NCI-H526 (cell line): ENCODE results near the gene PRUNE2.
"Not testable (repeated sequence)": the region's sequence is repeated elsewhere in the genome, so short reads cannot be mapped to it uniquely, and the experiment has no call there.

ENCODE experiments used
- DNase-seq, 2 experiments: peaks; one replicate each; lab custom pipeline; 2025; lab: John Stamatoyannopoulos, UW

The PRUNE2 gene

DNA sequence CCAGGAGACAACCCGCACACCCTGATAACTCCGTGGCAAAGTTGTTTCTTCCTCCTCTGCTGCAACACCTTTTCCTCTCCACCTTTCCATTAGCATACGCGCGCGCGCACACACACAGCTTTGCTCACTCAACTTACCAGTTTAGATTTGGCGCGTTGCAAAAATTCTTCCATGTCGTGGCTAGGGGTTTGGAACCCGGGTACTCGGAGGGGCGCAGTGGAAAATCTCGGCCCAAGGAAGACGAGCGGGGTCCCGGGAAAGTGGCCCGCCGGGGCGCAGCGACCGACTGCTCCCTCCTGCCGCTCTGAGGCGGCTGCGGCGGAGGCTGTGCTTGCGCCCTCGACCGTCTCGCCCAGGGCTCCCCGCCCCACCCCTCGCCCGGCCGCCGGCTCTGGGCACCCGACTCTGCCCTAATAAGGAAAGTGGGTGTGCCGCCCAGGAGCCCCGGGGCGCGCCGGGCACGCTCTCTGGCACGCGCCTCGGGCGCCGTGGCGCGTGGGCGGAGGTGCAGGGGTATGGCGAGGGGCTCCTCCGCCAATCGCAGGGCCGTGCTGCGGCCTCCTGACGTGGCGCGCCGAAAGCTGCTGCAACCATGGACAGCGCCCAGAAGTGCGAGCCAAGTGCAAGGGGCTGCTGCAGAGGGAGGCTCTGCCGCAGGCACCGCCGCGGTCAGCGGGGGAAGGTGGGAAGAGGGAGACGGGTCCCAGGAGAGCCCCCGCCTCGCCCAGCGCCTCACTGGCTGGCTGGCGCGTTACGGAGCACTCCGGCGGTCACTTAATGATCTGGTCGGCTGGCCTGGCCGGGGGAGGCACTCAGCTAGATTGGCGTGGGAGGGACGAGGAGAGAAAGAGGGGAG, at the start of gene PRUNE2:
TSS of gene PRUNE2 (minus strand) at position 324 of the 856 bp plus-strand sequence. CDS start at position 173, 151 bp downstream.
- DNase-seq: peak in 1 of 2 experiments; percentile 81

DNA sequence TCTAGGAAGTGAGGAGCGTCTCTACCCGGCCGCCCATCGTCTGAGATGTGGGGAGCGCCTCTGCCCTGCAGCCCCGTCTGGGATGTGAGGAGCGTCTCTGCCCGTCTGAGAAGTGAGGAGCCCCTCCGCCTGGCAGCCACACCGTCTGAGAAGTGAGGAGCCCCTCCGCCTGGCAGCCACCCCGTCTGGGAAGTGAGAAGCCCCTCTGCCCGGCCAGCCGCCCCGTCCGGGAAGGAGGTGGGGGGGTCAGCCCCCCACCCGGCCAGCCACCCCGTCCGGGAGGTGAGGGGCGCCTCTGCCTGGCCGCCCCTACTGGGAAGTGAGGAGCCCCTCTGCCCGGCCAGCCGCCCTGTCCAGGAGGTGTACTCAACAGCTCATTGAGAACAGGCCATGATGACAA, 49.5 kb upstream of the PRUNE2 start:
- not testable (repeated sequence) for DNase-seq

DNA sequence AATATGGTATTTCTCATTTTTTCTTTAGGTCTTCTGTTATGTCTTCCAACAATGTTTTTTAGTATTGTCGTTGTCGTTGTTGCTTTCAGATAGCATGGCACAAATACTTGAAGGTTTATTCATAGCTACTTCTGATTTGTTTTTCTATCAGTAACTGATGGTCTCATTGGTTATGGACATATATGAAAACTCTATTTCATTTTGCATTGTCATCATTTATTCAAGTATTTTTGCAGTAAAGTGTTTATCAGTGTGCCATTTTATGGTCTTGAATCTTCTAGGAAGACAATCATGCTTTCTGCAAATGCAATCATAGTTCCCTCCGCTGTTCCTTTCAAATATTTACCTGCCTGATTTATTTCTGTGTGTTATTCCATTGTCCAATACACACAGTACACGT, 44.0 kb upstream of the PRUNE2 start:
- no peak for DNase-seq

DNA sequence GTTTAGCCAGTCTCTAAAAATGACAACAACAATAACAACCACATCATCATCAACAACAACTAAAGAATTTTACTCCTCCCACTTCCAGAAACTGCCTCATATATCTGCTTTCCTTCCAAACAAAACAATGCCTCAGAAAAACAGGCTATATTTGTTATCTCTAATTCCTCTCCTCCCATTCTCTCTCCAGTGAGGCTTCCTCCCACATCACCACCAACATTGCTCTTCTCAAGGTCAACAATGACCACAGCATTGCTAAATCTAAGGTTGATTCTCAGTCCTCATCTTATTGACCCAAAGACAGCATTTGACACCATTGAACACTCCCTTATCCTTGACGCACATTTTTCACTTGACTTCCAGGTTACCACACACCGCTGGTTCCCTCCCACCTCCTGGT, 38.1 kb upstream of the PRUNE2 start:
- DNase-seq: no peak

DNA sequence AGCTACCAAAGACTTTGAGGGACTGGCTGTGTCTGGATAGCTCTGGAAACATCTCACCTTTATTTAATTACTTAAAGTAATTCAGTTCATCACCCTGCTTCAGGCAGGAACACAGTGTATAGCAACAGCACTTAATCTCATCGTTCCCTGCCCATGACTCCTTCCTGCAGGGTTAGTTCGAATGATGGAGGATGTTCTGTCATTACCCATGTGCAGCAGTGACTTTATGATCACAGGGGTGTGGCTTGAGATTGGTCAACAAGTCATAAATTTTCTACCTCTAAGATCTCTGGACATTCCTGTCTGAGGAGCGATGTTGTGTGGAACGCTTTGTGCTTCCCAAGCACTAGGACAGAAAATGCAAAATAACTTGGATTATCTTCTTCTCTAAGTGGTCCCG, 37.1 kb upstream of the PRUNE2 start:
- DNase-seq: no peak

DNA sequence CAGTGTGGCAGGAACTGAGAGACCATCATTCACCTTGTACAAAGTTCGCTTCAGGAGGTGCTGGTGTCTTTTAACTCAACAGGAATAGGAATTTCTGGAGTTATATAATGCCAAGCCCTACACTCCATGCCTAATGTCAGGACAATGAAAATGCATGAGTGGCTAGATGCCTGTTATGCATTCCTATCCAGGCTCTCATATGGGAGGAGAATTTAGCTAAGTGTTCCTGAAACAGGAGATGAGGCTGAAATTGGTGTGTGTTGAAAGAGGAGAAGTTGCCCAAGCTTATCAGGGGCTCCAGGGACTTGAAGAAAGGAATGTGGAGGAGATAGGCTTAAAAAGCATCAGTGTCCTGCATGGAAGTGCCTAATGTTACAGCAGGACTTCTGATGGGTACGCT, 26.8 kb upstream of the PRUNE2 start:
- DNase-seq: no peak

DNA sequence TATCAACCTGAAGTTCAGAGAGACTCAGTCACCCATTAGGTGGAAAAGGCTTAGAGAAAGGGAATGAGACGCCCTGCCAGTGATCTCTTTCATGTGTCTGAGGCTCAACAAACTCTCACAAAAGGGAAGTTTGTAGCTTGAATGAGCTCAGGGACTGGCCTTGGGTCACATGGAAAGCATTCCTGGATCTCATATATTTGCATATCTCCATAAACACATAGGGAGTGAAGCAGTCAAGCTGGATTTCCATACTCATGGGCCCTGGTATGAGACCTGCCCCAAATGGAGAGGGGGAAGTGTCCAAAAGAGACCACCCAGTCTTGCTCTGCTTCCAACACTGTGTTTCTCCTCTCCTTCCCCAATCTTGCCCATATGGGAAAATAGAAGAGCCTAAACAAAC, 26.4 kb upstream of the PRUNE2 start:
- peak in 1 of 2 experiments; percentile 39 for DNase-seq

DNA sequence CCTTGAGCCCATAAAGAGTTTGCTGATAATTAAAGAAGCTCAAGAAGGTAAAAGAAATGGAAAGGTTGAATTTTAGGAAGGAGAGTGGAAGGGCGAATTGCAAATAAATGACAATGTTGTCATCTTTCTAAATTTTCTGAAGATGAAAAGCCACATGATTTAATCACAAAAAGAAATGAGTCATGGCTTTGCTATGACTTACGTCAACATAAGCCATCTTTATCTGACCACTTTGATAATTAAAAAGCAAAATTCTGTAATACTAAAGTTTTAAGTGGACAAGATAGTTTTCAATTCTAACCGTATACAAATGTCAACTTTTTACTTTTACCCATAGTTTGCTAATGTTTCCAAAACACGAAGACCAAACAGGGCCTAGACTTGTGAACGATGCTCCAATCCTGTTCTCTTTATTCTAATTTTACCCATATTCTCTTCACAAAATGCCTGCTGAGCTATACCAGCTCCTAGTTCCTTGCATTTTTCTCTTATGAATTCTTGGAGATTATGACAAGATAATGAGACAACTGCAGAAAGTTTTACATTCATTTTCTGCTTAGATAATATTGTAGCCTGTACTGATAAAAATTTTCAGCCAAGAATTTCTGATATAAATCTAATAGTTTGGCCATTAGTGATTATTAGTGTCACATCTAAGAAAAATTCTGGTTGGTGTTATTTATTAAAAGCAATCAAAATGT, 21.8 kb upstream of the PRUNE2 start:
- DNase-seq: no peak

GRCh38 chr9:76926846-76927245, 20.9 kb upstream of the PRUNE2 start:
- DNase-seq: no peak

GRCh38 chr9:76926324-76926741, 20.4 kb upstream of the PRUNE2 start:
- DNase-seq: no peak

GRCh38 chr9:76921165-76921564, 15.3 kb upstream of the PRUNE2 start:
- DNase-seq: no peak

DNA sequence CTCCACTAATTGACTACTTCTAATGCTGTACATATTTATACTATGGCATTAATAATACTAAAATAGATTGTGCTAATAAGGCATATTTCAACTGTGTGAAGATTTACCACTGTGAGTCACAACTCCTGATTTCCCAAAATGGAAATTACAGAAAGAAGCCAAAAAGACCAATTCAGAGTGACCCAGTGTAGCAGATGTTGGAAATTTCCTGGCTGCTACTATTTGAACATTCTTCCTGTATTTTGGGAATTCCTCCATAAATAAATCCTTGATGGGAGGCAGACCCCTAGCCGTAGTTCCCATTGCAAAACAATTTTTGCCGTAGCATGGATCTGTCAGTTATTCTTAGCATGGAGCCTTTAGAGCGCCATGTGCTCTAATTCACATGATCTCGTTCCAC, 11.4 kb upstream of the PRUNE2 start:
- no peak for DNase-seq

GRCh38 chr9:76916231-76916630, 10.3 kb upstream of the PRUNE2 start:
- DNase-seq: peak in 1 of 2 experiments; percentile 10

DNA sequence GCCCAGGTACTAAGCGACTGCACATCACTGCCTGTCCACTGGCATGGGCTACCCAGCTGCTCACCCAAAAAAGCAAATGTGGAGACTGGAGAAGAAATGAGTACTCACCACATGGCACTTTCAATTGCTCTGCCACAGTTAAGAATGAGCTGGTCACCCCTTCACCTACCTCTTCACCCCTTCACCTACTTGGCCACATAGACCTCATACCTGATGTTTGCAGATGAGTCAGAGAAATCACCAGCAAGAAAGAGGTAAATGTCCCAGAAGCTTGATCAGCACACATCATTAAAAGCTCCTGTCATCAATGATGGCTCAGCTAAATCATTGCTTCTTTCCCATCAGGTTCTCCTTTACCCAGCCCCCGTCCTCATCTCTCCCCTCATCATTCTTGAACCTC, 7.6 kb upstream of the PRUNE2 start:
- DNase-seq: no peak

DNA sequence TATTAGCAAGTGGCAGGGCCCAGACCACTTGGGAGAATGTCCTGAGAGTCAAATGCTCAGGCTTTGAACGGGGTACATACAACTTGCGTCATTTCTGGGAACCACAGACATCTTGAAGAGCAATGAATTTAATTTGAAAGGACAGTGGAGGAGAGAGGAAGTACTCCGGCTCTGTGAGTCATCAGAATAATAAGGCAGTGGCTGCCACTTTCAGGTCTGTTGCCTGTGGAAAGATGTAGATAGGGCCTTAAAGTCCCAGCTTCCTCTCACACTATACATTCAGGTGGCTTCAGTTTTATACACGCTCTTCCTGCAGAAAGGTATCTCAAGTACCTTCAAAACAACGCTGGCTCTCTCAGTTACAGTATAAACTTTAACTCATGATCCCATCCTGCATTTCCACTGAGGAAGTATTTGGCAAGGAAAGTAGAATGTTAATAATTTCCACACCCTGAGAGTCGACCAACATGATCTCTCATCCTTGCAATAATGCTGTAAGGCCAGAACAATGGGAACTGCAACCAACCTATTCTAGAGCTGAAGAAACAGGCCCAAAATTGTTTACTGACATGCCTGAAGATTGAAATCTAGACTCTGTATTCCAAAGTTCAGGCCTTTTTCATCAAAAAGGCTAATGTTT, 6.8 kb upstream of the PRUNE2 start:
- DNase-seq: no peak

DNA sequence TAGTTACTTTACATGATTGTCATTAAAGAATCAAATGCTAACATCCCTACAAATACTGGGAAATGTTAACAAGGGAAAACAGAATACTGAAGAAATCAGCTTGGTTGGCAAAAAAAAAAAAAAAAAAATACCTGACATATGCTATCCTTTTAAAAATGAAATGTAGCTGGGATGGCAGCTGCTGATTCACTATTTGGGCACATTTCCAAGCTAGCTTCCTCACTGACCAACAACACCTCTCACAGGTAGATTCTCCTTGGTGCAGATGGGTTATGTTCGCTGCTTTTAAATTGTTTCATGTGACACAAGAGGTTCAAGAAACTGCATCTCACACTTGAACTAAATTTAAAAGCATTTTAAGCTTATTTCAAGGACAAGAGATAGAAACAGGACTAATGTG, 6.1 kb upstream of the PRUNE2 start:
- no peak for DNase-seq

GRCh38 chr9:76910861-76911260, 4.9 kb upstream of the PRUNE2 start:
- DNase-seq: no peak

DNA sequence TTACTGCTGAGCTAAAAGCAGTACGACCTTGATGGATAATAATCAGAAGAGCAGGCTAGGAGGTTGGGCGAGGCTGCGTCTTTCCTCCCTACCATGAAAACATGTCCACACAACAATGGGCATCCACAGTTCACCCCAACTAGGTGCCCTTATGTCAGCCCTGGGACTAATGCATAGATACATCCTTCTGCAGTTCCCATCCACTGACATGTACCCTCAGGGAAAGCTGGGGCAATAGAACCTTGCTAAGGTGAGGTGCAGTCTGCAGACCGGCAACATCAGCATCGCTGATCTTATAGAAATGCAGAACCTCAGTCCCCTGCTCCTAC, 697 bp upstream of the PRUNE2 start:
- DNase-seq: peak in 1 of 2 experiments; percentile 34

- DNase-seq: peak in 1 of 2 experiments; percentile 26
These were observed 1.1 kb downstream of the PRUNE2 start for GRCh38 chr9:76904661-76905457.

DNA sequence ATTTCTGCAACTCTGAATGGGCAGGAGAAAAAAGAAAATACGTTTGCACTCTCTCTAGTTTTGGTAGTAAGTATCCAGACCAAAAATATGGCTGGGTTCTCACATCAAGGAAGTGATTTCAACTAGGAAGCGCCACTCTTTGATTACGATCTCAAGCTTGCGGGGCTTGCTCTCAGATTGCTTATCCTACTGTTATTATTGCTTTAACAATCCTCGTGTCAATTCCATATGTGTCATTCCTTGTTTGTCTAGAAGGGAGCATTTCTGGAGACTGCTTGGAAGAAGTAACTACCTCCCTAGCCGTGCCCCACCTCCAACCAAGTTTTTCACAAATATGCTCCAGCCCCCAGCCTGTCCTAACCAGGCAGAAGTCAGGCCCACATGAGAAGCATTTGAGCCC, 3.5 kb downstream of the PRUNE2 start:
- DNase-seq: no peak

- DNase-seq: no peak
These were observed 4.1 kb downstream of the PRUNE2 start for GRCh38 chr9:76901801-76902200.

GRCh38 chr9:76900884-76901440, 5.0 kb downstream of the PRUNE2 start:
- no peak for DNase-seq
